Measurements from ENCODE around the gene PPP2R3B.
A peak's percentile ranks its signal among the peaks of the same experiment; 100 is the strongest.

- TF ChIP-seq CTCF (CRISPR knock-in tag; IDR thresholded peaks at IDR 0.05) (peak; percentile 73), HCFC1 (IDR thresholded peaks at IDR 0.05; ENCODE audit: low read depth, low read length) (no peak)
Observed at GRCh38 chrX:318739-319578, 67.7 kb downstream of the PPP2R3B start, which contains the start of gene GTPBP6.

All from HepG2 (cell line).